Measurements from ENCODE around the gene FBXO28. TPM values are rescaled to one million over a fixed set of nuclear protein-coding genes. Genes with fewer than 3 reads are reported as not detected.

The FBXO28 gene
- total RNA-seq: 39.2 and 42.9 TPM in 2 replicates

GRCh38 chr1:224113918-224114786, at the start of gene FBXO28:
TSS of gene FBXO28 (plus strand) at chr1:224114111. CDS start at chr1:224114130, 19 bp downstream.
- Histone ChIP-seq H3K4me3 (ENCODE audit: low read depth, low read length) (peak within 1 kb of the TSS; percentile 96), H3K36me3 (ENCODE audit: control insufficient read depth, insufficient read depth, low read length) (no peaks in the 10 kb centered on the region), H3K27me3 (ENCODE audit: control insufficient read depth, insufficient read depth, low read length) (no peaks in the 10 kb centered on the region)
- TF ChIP-seq CTCF (IDR thresholded peaks at IDR 0.05; ENCODE audit: insufficient read depth, low read length, poor library complexity, severe bottlenecking): no peak
- DNase-seq (ENCODE audit: low read depth): peak; percentile 81

GRCh38 chr1:224064150-224064549, 49.8 kb upstream of the FBXO28 start:
- no peak for DNase-seq (ENCODE audit: low read depth)
- Histone ChIP-seq H3K4me3 (ENCODE audit: low read depth, low read length) (no peak overlapping the region), H3K27me3 (ENCODE audit: control insufficient read depth, insufficient read depth, low read length) (no peaks in the 10 kb centered on the region), H3K36me3 (ENCODE audit: control insufficient read depth, insufficient read depth, low read length) (no peaks in the 10 kb centered on the region)
- no peak for TF ChIP-seq CTCF (IDR thresholded peaks at IDR 0.05; ENCODE audit: insufficient read depth, low read length, poor library complexity, severe bottlenecking)

GRCh38 chr1:224065455-224065854, 48.5 kb upstream of the FBXO28 start:
- Histone ChIP-seq H3K27me3 (ENCODE audit: control insufficient read depth, insufficient read depth, low read length) (no peaks in the 10 kb centered on the region), H3K36me3 (ENCODE audit: control insufficient read depth, insufficient read depth, low read length) (no peaks in the 10 kb centered on the region), H3K4me3 (ENCODE audit: low read depth, low read length) (no peak overlapping the region)
- no peak for TF ChIP-seq CTCF (IDR thresholded peaks at IDR 0.05; ENCODE audit: insufficient read depth, low read length, poor library complexity, severe bottlenecking)
- no peak for DNase-seq (ENCODE audit: low read depth)

GRCh38 chr1:224067207-224067606, 46.7 kb upstream of the FBXO28 start:
- no peaks in the 10 kb centered on the region for H3K27me3 ChIP-seq (ENCODE audit: control insufficient read depth, insufficient read depth, low read length)
- no peak for TF ChIP-seq CTCF (IDR thresholded peaks at IDR 0.05; ENCODE audit: insufficient read depth, low read length, poor library complexity, severe bottlenecking)
- DNase-seq (ENCODE audit: low read depth): no peak
- no peak overlapping the region for H3K4me3 ChIP-seq (ENCODE audit: low read depth, low read length)
- no peaks in the 10 kb centered on the region for H3K36me3 ChIP-seq (ENCODE audit: control insufficient read depth, insufficient read depth, low read length)

- no peak for TF ChIP-seq CTCF (IDR thresholded peaks at IDR 0.05; ENCODE audit: insufficient read depth, low read length, poor library complexity, severe bottlenecking)
- Histone ChIP-seq H3K27me3 (ENCODE audit: control insufficient read depth, insufficient read depth, low read length) (no peaks in the 10 kb centered on the region), H3K36me3 (ENCODE audit: control insufficient read depth, insufficient read depth, low read length) (no peaks in the 10 kb centered on the region), H3K4me3 (ENCODE audit: low read depth, low read length) (no peak overlapping the region)
- DNase-seq (ENCODE audit: low read depth): peak; percentile 73
Observed at GRCh38 chr1:224067621-224068457, 46.1 kb upstream of the FBXO28 start.
